GM20000 (cell line): ENCODE measurements around the gene HBP1.
"Not testable (repeated sequence)": the region's sequence is repeated elsewhere in the genome, so short reads cannot be mapped to it uniquely, and the experiment has no call there.

Experiments used
- DNase-seq: peaks from one replicate; pipeline ENCODE4 v3.0.0; 2012; ENCODE audit warnings: low spot score
- TF ChIP-seq, protein P1 (sequence below): IDR thresholded peaks from 2 replicates; pipeline ENCODE4 v1.5.1; 2012; ENCODE audit warnings: mild to moderate bottlenecking, control low read depth; ENCODE audit errors: extremely low read depth, missing control alignments

The HBP1 gene

DNA sequence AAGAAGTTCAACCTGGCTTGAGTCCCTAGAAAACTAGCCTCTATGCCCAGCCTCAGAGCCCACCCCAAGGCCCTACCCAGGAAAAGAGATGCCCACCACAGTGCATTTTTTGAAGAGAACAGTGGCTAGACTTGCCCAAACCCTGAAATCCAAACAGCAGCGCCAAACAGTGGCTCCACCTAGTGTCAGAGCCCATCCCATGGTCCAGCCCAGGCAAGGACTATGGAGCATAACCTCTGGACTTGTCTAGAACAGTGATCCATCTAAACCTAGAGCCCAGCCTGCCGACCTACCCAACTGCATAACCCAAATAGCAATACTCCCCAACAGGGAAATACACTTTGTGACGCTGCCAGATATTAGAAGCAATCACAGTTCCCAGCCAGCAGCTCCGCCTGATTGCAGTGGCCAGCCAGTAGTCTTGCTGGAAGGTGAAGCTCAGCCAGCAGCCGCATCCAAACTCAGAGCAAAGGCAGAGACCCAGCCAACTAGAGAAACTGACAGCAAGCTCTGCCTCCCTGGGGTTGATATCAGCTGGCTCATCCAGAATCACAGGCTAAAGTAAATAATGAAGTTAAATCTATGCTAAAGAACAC is 44.5 kb downstream of the HBP1 start:
- TF ChIP-seq, protein P1, sequence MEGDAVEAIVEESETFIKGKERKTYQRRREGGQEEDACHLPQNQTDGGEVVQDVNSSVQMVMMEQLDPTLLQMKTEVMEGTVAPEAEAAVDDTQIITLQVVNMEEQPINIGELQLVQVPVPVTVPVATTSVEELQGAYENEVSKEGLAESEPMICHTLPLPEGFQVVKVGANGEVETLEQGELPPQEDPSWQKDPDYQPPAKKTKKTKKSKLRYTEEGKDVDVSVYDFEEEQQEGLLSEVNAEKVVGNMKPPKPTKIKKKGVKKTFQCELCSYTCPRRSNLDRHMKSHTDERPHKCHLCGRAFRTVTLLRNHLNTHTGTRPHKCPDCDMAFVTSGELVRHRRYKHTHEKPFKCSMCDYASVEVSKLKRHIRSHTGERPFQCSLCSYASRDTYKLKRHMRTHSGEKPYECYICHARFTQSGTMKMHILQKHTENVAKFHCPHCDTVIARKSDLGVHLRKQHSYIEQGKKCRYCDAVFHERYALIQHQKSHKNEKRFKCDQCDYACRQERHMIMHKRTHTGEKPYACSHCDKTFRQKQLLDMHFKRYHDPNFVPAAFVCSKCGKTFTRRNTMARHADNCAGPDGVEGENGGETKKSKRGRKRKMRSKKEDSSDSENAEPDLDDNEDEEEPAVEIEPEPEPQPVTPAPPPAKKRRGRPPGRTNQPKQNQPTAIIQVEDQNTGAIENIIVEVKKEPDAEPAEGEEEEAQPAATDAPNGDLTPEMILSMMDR = no peak
- no peak for DNase-seq

DNA sequence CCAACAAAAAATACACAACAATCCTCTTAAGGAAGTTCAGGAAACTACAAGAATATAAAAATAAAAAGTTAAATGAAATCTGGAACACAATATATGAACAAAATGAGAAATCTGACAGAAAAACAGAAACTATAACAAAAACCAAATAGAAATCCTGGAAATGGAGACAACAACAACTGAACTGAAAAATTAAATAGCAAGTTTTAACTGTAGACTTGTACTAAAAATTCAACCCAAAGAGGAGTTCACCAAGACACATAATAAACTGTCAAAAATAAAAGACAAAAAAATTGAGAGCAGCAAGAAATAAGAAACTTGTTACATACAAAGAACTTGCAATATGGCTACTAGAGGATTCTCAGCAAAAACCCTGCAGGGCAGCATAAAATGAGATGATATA is 45.1 kb downstream of the HBP1 start:
- no peak for DNase-seq
- TF ChIP-seq, protein P1 = no peak

DNA sequence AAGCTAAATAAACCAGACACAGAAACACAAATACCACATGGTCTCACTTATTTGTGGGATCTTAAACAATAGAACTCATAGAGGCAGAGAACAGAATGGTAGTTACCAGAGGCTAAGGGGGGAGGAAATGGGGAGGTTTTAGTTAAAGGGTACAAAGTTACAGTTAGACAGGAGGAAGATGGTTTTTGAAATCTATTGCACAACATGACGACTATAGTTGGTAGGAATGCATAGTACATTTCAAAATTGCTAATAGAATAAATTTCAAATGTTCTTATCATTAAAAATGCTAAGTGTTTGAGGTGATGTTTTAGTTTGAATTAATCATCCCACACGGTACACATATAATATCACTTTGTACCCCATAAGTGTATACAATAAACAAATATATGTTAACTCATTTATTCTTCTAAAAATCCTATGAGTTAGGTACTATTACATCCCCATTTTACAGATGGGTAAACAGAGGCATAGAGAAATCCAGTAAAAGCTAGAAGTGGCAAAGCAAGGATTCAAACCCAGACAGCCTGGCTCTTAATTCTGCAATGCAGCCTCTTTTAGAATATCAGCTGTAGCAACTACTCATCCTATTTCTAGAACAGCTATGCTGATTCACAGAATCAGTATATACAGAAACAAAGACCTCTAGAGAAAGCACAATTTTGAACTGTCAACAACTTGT is 50.9 kb downstream of the HBP1 start:
- TF ChIP-seq, protein P1 = no peak
- DNase-seq = no peak

DNA sequence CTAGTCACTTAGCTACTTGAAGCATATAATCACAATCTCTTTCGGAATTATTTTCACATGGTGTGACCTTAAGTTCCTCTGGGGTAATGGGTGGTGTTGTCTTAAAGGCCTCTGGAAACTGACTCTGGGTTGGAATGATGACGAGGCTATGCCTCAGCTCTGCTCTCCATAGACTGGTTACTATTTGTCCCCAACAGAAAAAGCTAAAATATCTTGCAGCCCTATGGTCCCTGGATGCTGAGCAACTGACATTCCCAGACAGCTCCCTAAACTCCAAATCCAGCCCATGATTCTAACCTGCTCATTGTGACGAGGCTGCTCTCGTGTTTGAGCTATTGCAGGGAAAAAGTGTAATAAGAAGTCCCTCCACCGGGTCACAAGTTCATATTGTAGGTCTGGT is 51.6 kb downstream of the HBP1 start:
- no peak for DNase-seq
- TF ChIP-seq, protein P1 = no peak

DNA sequence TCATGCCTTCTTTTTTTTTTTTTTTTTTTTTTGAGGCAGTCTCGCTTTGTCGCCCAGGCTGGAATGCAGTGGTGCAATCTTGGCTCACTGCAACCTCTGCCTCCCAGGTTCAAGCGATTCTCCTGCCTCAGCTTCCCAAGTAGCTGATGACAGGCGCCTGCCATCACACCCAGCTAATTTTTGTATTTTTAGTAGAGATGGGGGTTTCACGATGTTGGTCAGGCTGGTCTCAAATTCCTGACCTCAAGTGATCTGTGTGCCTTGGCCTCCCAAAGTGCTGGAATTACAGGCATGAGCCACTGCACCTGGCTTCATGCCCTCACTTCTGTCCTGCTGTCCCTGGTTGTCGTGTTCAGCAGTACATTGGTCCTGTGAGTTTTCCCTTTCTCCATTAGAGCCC is 52.0 kb downstream of the HBP1 start:
- DNase-seq = not testable (repeated sequence)

DNA sequence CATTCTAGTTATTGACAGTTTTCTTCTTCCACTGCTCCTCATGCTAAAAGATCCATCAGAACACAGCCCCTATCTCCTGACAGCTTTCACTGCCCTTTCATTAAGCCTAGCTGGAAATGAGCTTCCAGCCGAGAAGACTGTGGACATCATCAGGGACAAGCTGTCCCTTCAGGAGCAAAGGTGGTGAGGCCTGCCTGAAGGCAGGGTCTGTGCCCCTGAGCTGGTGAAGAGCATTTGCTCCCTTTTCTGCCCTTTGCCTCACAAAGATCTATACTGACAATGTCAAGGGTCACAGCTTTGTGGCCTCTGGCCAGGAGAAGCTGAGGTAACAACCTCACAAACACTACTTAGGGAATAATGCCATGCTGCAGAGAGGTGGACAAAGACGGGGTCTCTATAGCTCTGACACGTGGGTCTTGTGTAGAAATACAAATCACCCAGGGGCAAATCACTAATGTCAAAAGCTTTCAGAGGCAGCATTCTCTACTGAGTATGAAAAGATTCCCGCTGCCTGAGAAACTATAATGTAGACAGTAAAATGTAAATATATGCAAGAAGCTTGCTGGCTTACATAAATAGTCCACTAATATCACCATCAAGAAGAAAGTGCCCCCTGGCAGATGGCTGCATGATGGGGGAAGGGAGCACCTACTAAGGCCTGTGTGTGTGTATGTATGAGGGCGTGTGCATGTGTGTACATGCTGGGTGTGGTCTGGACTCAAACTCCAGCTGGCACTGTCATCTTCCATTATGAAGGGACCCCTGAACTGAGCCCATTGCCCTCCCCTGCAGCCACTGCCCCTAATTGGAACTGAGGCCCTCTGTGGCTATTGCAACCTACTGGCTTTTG is 55.8 kb downstream of the HBP1 start:
- TF ChIP-seq, protein P1 = no peak

DNA sequence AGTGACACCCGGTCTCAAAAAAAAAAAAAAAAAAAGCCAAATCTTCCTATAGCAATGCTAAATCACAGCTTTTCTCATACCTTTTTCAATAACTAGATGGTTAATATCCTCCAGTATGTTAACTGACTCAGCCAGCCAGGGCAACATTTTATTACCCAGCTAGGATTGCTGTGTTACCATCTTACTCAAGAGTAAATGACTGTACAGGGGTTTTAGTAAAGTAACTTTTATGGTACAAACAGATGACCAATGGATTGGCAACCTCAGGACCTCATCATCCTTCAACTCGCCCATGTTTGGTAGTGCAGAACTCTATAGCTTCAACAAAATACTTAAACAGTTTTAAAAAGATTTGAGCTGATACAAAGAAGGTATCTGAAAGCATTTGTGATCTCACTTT is 59.5 kb downstream of the HBP1 start:
- TF ChIP-seq, protein P1 = no peak
- no peak for DNase-seq

More for the DNA sequence above, 55.8 kb downstream of the HBP1 start:
- DNase-seq = no peak
